Endothelial cell of umbilical vein (primary cell): Measurements from ENCODE around the gene SMG5. TPM values are rescaled to one million over a fixed set of nuclear protein-coding genes. Genes with fewer than 3 reads are reported as not detected.

Source experiments
- BruUV-seq: library from RNA; stranded (reverse); fragments of 400-500 nt; replicated peaks from 2 replicates; lab custom pipeline; 2021; lab: Mats Ljungman, UMichigan
- CTCF ChIA-PET: fragments of 300-600, 350-600 bp; sonication (Branson Sonifier 250); formaldehyde crosslinking; loops from one replicate; lab custom pipeline; 2021; ENCODE audit warnings: antibody characterized with exemption, inconsistent platforms; lab: Charles Lee
- POLR2A ChIA-PET: fragments of 300-600, 350-600 bp; sonication (Branson Sonifier 250); formaldehyde crosslinking; loops from one replicate; lab custom pipeline; 2021; ENCODE audit warnings: antibody characterized with exemption, inconsistent platforms; lab: Charles Lee
- DNase-seq: peaks from one replicate; pipeline ENCODE4 v3.0.0-alpha.2; 2011; ENCODE audit warnings: low read depth, low spot score
- FAIRE-seq: peaks from 2 replicates; lab custom pipeline; 2011; peaks lifted over from hg19 to GRCh38; lab: Jason Lieb, UNC
- H2AFZ ChIP-seq: 2 replicates; pipeline ENCODE4 v1.6.0; 2012; ENCODE audit warnings: low read depth, low read length, control low read depth, inconsistent platforms
- H3K27ac ChIP-seq: 2 replicates; pipeline ENCODE4 v1.5.1; 2011; ENCODE audit warnings: low read depth, mild to moderate bottlenecking, control low read depth, low read length, moderate library complexity; ENCODE audit not compliant: insufficient read depth
- H3K27me3 ChIP-seq, 2 experiments: 2 replicates each; pipeline versions ENCODE4 v1.6.0 to v1.6.1; 2011; ENCODE audit warnings: low read length in 2 of 2, mixed read lengths in 1 of 2; ENCODE audit not compliant: control insufficient read depth in 2 of 2, insufficient read depth in 2 of 2
- H3K36me3 ChIP-seq, 2 experiments: 2 replicates in 1 of 2; 3 replicates in 1 of 2; pipeline ENCODE4 v1.5.1; 2011; ENCODE audit warnings: low read length in 2 of 2, mild to moderate bottlenecking in 1 of 2, moderate library complexity in 1 of 2; ENCODE audit not compliant: control insufficient read depth in 2 of 2, insufficient read depth in 2 of 2; ENCODE audit errors: extremely low read depth in 1 of 2
- H3K4me1 ChIP-seq: 3 replicates; pipeline ENCODE4 v1.5.1; 2011; ENCODE audit warnings: mild to moderate bottlenecking, low read length; ENCODE audit not compliant: control insufficient read depth, insufficient read depth; ENCODE audit errors: extremely low read depth
- H3K4me2 ChIP-seq: 2 replicates; pipeline ENCODE4 v1.6.1; 2011; ENCODE audit warnings: low read length, control low read depth, mixed read lengths; ENCODE audit not compliant: insufficient read depth
- H3K4me3 ChIP-seq, 3 experiments: fragments of 200-600 bp in 1 of 3; sonication (generic), shearing (Covaris generic) in 1 of 3; replicated peaks in 1 of 3; 2 replicates each; pipeline ENCODE4 v1.5.1; 2011 to 2016; ENCODE audit warnings: control low read depth in 3 of 3, low read length in 3 of 3, mild to moderate bottlenecking in 2 of 3, inconsistent platforms in 1 of 3, low read depth in 1 of 3, moderate library complexity in 1 of 3; ENCODE audit not compliant: insufficient read depth in 1 of 3
- H3K79me2 ChIP-seq: 2 replicates; pipeline ENCODE4 v1.6.0; 2012; ENCODE audit warnings: low read length, inconsistent platforms; ENCODE audit not compliant: control insufficient read depth, insufficient read depth
- H3K9ac ChIP-seq: replicated peaks from 2 replicates; pipeline ENCODE3; 2011; ENCODE audit warnings: low read length, control low read depth; ENCODE audit not compliant: insufficient read depth; ENCODE audit errors: extremely low read depth
- H3K9me1 ChIP-seq: replicated peaks from 3 replicates; pipeline ENCODE4 v1.6.0; 2011; ENCODE audit warnings: mild to moderate bottlenecking, low read length; ENCODE audit not compliant: control insufficient read depth, insufficient read depth; ENCODE audit errors: extremely low read depth
- H3K9me3 ChIP-seq: replicated peaks from 2 replicates; pipeline ENCODE4 v1.5.1; 2012; ENCODE audit warnings: low read length, inconsistent platforms; ENCODE audit not compliant: control insufficient read depth, insufficient read depth
- H4K20me1 ChIP-seq: replicated peaks from 2 replicates; pipeline ENCODE3; 2011; ENCODE audit warnings: mild to moderate bottlenecking, low read length; ENCODE audit not compliant: control insufficient read depth, insufficient read depth; ENCODE audit errors: extremely low read depth
- CTCF ChIP-seq, 2 donors: IDR thresholded peaks; 1 replicate in 1 of 2; 2 replicates in 1 of 2; pipeline ENCODE4 v1.5.1; 2011; ENCODE audit warnings: low read length in 2 of 2, mild to moderate bottlenecking in 2 of 2, moderate library complexity in 2 of 2, control low read depth in 1 of 2, inconsistent platforms in 1 of 2, low read depth in 1 of 2; ENCODE audit not compliant: insufficient read depth in 1 of 2; ENCODE audit errors: extremely low read depth in 1 of 2
- EZH2 ChIP-seq: IDR thresholded peaks from 2 replicates; pipeline ENCODE4 v1.6.1; 2012; ENCODE audit warnings: borderline replicate concordance, low read depth, mild to moderate bottlenecking, moderate library complexity, low read length, inconsistent platforms; ENCODE audit not compliant: severe bottlenecking
- FOS ChIP-seq: IDR thresholded peaks from 2 replicates; pipeline ENCODE4 v1.6.1; 2011; ENCODE audit warnings: mild to moderate bottlenecking, low read length, moderate library complexity, borderline replicate concordance; ENCODE audit not compliant: insufficient read depth
- GATA2 ChIP-seq: IDR thresholded peaks from 2 replicates; pipeline ENCODE4 v1.7.0; 2011; ENCODE audit warnings: low read depth, mild to moderate bottlenecking, moderate library complexity, mixed read lengths, low read length; ENCODE audit not compliant: insufficient read length, insufficient read depth
- JUN ChIP-seq: IDR thresholded peaks from 2 replicates; pipeline ENCODE4 v1.6.1; 2011; ENCODE audit warnings: borderline replicate concordance, low read depth; ENCODE audit not compliant: insufficient read length, insufficient read depth
- MYC ChIP-seq: IDR thresholded peaks from one replicate; pipeline ENCODE4 v1.6.1; 2011; ENCODE audit warnings: mild to moderate bottlenecking, low read depth, low read length
- POLR2A ChIP-seq: IDR thresholded peaks from 2 replicates; pipeline ENCODE4 v1.6.1; 2012; ENCODE audit warnings: low read depth, mild to moderate bottlenecking, control low read depth, low read length
- POLR2AphosphoS5 ChIP-seq: IDR thresholded peaks from 2 replicates; pipeline ENCODE4 v1.6.1; 2012; ENCODE audit warnings: low read depth, mild to moderate bottlenecking, control low read depth, low read length, moderate library complexity; ENCODE audit not compliant: insufficient read depth
- dilution Hi-C: fragments of 300-500 bp; cut with MboI; formaldehyde crosslinking; loops from one replicate; pipeline ENCODE4 v1.15.0; 2019; ENCODE audit warnings: low sequenced_read_pairs; ENCODE audit not compliant: extremely low pct_ligation_motif_present
- intact Hi-C: fragments of 100-400 bp; cut with micrococcal nuclease; formaldehyde crosslinking; loops from one replicate; pipeline ENCODE4 v1.10.0; 2022
- polyA plus RNA-seq, 4 experiments: library from polyadenylated mRNA; depleted of rRNA in 3 of 4; stranded (reverse) in 3 of 4; unstranded in 1 of 4; fragments of >200 nt; gene quantifications; 2 replicates each; pipeline versions ENCODE4 v1.2.1 to v1.2.3, GENCODE V29; 2011 to 2012; ENCODE audit warnings: missing spikeins in 1 of 4
- total RNA-seq: library from RNA; stranded (reverse); gene quantifications from 2 replicates; pipeline ENCODE4 v1.2.3, GENCODE V29; 2021
- TF ChIP-seq, protein P1 (sequence below): IDR thresholded peaks from 2 replicates; pipeline ENCODE4 v1.6.1; 2011; ENCODE audit not compliant: insufficient read depth, insufficient read length

SMG5 gene
- total and polyA plus RNA-seq, 2 donors (not counting 3 experiments of a cell fraction or from before 2014, with no cell fraction given): 37.4 to 82.6 TPM

DNA sequence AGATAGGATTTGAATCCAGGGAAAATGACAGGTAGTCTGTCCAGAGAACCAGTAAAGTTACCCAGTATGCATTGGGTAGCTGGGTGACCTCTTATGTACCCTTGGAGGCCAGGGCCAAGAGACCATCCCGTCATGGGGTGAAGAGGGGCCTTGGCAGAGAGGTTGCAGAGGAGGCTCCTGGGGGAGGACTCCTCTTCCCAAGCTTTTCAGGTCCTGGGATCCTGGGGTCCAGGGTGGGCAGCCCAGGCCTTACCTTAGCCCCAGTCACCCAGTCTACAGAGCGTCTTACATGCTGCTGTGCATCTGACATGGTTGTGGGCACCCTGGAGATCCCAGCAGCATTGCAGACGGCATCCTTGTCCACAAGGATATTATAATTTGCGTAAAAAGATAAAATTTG is 55.8 kb downstream of the SMG5 start:
- dilution Hi-C loops: loop anchor here (10.0 kb wide), 1 partner anchor 92 kb away; no protein-coding TSS in a partner anchor
- TF ChIP-seq JUN (no peak), POLR2AphosphoS5 (no peak), EZH2 (no peak), CTCF (IDR thresholded peaks at IDR 0.05; ENCODE audit: extremely low read depth in 1 of 2, insufficient read depth in 1 of 2, low read depth in 1 of 2, low read length in 2 of 2) (no peak), FOS (no peak), GATA2 (no peak), POLR2A (no peak), MYC (no peak)
- TF ChIP-seq, protein P1, sequence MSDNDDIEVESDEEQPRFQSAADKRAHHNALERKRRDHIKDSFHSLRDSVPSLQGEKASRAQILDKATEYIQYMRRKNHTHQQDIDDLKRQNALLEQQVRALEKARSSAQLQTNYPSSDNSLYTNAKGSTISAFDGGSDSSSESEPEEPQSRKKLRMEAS: no peak
- ChIA-PET POLR2A (no interaction called here), CTCF (interaction anchor here (0.5 to 8.8 kb wide), 3 partner anchors 35 to 136 kb away, joined by 3 to 489 read pairs (median 51); no protein-coding TSS in a partner anchor)
- Histone ChIP-seq H3K4me1 (peaks cover 6% of the 10 kb centered on the region), H3K4me3 (no peak overlapping the region), H3K27me3 (no peaks in the 10 kb centered on the region), H3K9me3 (no peaks in the 10 kb centered on the region), H3K79me2 (no peaks in the 10 kb centered on the region), H3K27ac (no peak overlapping the region), H3K36me3 (peaks cover 0 to 16% of the 10 kb centered on the region in 2 experiments), H3K9ac (no peak overlapping the region), H3K4me2 (no peak overlapping the region), H4K20me1 (no peaks in the 10 kb centered on the region), H3K9me1 (no peaks in the 10 kb centered on the region), H2AFZ (no peak overlapping the region)
- FAIRE-seq (no peak), DNase-seq (no peak)
- intact Hi-C loops: loop anchor here (5.0 kb wide), 1 partner anchor 34 kb away; the partner anchor contains the start of gene SLC25A44
- no TSS peak for BruUV-seq
